Uterus (tissue), 2 donors: ENCODE results near the gene NACC2.

Experiments
- CTCF ChIP-seq, 4 experiments: fragments of 200-600 bp in 2 of 4; fragments of 450-650 bp in 2 of 4; sonication (generic) in 2 of 4; IDR thresholded peaks; one replicate each; pipeline ENCODE4 v1.5.1; 2016 to 2019; ENCODE audit warnings: antibody characterized with exemption in 4 of 4, mild to moderate bottlenecking in 2 of 4, moderate library complexity in 1 of 4
- POLR2A ChIP-seq, 2 donors: fragments of 450-650 bp; IDR thresholded peaks; one replicate each; pipeline ENCODE4 v1.6.1; 2016; ENCODE audit warnings: antibody characterized with exemption in 2 of 2, mild to moderate bottlenecking in 1 of 2, moderate library complexity in 1 of 2

DNA sequence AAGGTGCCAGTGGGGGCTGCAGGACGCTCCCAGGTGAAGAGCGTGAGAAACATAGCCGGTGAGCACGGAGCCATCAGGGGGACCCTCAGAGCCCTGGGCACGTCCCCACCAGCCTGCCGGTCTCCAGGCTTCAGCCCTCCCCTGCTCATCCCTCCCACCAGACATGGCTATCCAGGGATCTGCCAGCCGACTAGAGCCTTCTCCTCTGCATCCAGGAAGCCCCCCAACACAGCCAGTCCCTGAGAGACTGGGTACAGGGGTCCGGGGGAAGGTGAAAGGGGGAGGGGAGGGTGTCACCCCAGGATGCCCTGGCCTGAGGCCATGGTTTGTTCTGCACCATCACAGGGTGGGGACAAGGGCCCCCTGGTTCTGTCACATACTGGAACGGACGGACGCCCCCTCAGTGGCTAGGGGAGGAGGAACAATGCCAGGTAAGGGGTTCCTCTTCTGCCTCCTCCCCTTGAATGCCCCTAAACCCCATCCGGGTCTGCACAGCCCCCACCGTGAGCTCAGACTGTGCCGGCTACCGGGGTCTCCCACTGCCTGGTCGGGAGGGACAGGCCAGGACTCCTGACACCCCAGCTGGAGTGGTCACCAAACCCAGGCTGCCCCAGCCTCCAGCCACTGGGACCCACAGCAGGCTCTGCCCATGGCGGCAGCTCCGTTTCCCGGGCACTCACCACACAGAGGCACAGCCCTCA, 34.3 kb downstream of the NACC2 start:
- no peak for TF ChIP-seq CTCF (IDR thresholded peaks at IDR 0.05)
- TF ChIP-seq POLR2A (IDR thresholded peaks at IDR 0.05), result no peak
